Measurements from ENCODE around the gene C20orf144.
"Not testable (repeated sequence)": the region's sequence is repeated elsewhere in the genome, so short reads cannot be mapped to it uniquely, and the experiment has no call there.

C20orf144 gene

DNA sequence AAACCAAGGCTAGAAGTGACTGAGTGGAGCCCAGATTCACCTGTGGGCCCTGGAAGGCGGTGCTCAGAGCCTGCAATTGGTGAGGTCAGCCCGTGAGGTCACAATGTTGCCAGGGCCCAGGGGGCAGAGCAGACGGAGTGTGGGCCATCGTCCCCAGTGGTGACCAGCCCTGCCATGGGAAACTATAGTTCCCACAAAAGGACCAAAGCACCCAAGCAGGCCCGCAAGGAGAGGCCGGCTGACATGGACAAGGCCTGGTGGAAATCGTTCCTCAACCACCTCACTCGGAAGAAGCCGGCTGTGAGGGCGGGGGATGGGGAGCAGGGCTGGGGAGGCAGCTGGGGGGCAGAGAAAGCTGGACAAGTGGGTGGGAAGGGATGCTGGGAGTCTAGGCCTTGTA lies at the start of gene C20orf144:
C20orf144 (plus strand) TSS at position 156 of the 400 bp plus-strand sequence; CDS start at position 175, 19 bp downstream.
- FAIRE-seq (no peak), DNase-seq (ENCODE audit: low spot score) (no peak)

DNA sequence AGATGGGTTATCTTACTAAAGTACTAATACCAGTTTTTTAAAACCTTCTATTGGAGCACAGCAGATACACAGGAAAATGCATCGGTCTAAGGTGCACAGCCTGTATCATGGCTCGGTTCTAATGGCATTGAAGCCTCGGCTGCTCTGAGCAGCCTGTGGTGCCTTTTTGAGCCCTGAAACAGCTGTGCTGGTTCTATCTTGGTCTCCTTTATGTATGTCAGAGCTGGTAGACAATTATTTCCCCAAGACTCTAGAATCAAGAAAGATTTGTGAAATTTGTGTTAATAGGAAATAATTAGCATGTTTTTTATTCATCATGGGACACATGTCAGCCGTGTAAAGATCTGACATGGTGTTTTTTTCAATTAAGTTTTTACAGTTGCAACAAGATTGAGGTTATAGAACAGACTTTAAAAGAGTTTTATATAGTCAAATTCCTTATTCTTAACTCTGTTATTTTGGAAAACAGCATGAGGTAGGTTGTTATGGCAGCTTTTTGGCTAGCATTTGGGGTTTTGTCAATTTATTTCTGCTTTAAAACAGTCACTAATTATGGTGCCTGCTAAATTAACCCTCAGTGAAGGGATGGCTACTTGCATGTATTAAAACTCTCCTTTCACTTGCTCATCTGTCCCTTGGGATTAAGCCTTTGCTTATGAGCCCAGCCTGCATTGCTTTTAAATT lies 40.3 kb upstream of the C20orf144 start:
- no peak for DNase-seq (ENCODE audit: low spot score)
- no peak for FAIRE-seq

DNA sequence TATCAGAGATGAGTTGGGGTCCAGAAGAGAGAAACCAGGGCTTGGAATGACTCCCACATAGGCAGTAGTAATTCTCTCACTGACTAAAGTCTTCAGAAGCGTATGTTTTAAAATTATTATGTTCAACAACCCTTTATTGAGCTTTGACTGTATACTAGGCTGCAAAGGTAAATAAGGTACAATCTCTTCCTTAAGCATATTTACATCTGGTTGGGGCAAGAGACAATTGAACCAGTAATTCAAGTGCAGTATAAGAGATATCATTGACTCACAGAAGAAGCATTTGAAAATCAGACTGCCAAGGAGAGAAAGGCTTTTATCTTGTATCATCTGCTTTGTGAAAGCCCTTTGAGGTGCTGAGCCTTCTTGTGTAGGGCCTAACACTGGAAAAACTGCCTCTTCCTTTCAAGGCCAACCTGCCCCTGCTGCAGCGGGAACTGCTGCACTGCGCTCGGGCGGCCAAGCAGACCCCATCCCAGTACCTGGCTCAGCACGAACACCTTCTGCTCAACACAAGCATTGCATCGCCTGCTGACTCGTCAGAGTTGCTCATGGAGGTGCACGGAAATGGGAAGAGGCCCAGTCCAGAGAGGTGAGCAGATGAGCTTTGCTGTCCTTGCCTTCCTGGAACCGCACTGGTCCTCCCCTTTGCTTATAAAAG lies 39.3 kb upstream of the C20orf144 start:
- FAIRE-seq = no peak

DNA sequence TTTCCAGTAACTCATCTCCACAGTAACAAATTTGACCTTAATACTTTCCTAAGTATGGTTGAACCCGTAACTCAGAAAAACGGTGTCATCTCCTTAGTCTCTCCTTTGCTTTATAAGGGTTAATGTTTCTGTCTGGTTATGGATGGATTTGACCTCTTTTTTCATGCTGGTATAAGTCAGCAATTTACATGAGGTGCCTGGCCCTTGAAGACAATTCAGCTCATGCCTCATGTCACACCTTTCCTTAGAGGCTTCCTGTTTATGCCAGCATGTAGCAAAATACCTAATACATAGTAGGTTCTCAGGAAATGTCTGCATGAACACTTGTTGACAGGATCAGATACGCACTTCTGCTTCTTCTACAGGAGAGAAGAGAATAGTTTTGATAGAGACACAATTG lies 37.7 kb upstream of the C20orf144 start:
- DNase-seq (ENCODE audit: low spot score) (no peak), FAIRE-seq (no peak)

More for the DNA sequence above, 39.3 kb upstream of the C20orf144 start:
- no peak for DNase-seq (ENCODE audit: low spot score)

DNA sequence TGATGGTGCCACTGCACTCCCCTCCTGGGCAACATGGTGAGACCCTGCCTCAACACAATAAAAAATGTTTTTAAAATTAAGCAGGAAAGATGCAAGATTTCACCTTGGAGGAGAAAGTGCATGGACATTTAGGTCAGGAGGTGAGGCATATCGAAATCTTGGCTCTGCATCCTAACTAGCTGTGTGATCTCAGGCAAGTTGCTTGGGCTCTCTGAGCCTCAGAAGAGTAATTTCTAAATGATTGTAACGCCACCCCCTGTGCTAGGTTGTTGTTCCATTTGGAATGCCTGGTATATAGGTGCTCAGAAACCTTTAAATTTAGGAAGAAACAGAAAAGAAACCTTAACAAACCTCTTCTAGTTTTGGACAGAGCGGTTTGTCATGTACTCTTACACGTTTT lies 35.9 kb upstream of the C20orf144 start:
- FAIRE-seq (no peak), DNase-seq (ENCODE audit: low spot score) (no peak)

DNA sequence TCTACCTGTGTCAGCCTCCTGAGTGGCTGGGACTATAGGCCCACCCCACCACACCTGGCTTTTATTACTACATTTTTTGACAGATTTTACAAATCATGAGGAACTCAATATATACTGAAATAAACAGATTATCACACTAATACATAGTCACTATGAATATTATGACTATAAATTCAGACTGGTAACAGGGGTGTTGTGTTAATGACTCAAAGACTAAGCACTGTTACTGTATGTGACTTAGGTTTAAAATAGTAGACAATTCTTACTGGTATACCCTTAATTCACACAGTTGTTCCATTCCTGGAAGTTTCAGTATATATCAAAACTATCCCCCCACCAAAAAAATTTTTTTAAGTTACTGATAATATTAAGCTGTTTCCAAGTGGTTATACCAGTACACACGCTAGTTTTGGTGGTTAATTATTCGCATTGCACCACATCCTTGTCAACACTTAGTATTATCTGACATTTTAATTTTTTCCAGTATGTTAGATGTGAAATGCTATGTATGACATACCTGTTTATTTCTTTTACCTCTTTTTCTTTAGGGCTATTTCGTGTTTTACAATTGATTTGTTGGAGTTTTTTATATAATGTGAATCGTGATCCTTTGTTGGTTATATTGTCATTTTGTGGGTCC lies 34.4 kb upstream of the C20orf144 start:
- no peak for DNase-seq (ENCODE audit: low spot score)
- FAIRE-seq = no peak

DNA sequence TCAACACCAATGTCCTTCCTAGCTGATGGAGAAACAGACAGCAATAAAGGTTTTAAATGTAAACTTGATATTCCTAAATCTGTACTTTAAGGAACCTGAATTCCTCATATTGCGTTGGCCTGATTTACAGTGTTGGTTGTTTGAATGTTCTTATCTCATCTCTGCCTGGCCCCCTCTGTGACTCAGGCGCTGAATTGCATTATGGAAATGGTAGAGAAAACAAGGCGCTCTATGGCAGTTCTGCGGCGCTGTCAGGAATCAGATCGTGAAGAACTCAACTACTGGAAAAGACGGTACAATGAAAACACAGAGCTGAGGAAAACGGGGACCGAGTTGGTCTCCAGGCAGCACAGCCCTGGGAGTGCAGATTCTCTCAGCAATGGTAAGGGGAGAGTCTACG lies 32.6 kb upstream of the C20orf144 start:
- FAIRE-seq (no peak), DNase-seq (ENCODE audit: low spot score) (no peak)

DNA sequence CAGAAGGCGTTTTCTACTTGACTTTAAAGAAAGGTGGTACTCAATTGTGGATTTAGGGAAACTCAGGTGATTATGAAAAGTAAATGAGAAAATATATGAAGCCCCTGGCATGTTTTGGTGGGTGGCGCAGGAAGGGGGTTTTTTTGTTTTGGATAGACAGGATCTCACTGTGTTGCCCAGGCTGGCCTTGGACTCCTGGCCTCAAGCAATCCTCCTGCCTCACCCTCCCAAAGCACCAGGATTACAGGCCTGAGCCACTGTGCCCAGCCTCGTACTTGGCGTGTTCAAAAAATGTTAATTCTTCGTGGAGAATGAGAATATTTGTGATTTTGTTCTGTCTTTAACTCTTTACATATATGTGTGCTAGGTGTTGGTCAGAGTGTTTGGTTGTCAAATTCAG lies 32.1 kb upstream of the C20orf144 start:
- FAIRE-seq (no peak), DNase-seq (ENCODE audit: low spot score) (no peak)

DNA sequence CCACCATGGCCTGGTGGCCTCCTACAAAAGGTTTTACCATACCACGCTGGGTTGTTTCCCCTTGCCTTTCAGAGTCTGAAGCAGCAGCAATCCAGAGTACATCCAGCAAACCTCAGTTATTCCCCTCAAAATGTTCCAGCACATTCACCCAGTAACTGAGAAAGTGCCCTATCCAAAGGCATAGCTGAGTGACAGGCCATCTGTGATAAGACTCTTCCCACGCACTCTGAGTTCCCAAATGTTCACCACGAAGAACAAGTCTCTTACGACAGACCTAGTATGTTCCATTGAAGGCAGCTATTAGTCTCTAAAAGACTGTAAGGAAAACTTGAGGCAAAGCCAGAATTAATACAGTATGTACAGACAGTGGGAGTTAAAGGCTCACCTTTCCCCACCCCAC lies 31.6 kb upstream of the C20orf144 start:
- DNase-seq (ENCODE audit: low spot score) (no peak), FAIRE-seq (no peak)

DNA sequence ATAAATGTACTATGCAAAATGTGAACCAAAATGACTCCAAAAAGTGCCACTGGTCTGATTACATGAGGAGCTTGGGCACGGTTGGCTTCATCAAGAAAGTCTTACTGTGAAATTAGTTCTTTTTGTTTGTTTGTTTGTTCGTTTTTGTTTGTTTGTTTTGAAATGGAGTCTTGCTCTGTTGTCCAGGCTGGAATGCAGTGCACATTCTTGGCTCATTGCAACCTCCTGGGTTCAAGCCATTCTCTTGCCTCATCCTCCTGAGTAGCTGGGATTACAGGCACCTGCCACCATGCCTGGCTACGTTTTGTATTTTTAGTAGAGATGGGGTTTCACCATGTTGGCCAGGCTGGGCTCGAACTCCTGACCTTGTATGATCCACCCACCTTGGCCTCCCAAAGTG lies 30.2 kb upstream of the C20orf144 start:
- FAIRE-seq = not testable (repeated sequence)

DNA sequence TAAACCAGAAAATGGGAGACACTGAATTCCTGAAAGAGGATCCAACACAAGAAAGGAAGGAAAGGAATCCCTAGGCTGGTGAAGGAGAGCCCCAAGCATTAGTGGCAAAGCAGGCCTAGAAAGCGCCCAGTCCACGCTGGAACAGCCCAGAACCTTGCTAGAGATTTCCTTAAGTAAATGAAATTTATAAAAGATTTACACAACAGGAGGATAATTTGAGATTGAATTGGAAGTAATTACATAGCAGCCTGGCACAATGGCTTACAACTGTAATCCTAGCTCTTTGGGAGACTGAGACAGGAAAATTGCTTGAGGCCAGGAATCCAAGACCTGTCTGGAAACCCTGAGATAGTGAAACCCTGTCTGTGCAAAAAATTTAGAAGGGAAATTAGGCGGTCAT lies 26.8 kb upstream of the C20orf144 start:
- DNase-seq (ENCODE audit: low spot score) (no peak), FAIRE-seq (no peak)

More for the DNA sequence above, 30.2 kb upstream of the C20orf144 start:
- not testable (repeated sequence) for DNase-seq (ENCODE audit: low spot score)

DNA sequence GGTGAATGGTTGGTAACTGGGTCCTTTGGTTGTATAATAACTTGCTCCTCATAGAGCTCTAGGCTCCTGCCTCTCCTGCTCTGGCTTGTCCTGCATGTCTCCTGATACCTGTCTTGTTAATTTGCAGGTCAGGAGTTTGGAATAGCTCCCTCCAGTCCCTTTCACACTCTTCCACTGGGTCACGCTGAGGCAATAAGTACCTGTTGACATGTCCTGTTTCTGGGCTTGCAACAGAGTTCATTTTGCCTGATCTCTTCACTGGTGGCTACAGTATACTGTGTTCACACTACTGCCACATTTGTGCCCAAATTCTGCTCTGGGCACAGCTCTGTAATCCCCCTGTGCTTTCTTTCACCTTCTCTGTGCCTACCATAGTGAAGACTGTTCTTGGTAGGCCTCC lies 25.4 kb upstream of the C20orf144 start:
- no peak for FAIRE-seq
- DNase-seq (ENCODE audit: low spot score) = no peak

DNA sequence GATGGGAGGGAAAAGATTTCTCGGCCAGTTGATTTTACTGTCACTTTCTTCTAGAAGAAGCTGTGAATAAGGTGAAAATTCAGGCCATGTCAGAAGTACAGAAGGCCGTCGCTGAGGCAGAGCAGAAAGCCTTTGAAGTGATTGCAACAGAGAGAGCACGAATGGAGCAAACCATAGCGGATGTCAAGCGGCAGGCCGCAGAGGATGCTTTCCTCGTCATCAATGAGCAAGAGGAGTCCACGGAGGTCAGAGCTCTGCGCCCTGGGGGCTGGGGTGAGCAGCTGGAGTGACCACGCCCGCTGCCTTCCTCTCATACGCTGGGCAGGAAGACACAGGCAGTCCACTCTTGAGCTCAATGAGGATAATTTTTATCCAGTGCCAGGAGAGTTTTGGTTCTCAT lies 21.8 kb upstream of the C20orf144 start:
- no peak for FAIRE-seq
- no peak for DNase-seq (ENCODE audit: low spot score)

DNA sequence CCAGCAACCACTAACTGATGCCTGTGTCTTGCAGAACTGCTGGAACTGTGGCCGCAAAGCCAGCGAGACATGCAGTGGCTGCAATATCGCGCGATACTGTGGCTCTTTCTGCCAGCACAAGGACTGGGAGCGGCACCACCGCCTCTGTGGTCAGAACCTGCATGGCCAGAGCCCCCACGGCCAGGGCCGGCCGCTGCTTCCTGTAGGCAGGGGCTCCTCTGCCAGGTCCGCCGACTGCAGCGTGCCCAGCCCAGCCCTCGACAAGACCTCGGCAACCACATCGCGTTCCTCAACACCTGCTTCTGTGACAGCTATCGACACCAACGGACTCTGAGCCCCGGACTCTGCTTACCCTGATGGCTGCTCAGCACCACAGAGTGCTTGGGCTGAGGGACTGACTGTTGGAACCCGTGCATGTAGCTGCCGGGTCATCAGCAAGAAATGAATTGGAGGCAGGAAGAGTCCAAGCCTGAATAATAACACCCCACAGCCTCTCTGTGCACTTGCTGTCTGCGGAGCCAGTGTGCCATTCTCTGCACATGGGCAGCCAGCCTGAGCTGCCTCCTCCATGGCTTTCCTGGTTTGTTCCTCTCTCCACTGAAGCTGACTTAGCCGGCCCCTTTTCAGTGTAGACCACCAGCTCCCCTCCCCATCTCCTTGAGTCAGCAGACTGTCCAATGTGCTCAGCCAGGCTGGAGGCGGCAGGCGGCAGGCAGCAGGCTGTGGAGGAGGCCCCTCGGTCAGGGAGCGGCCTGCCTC lies 17.6 kb upstream of the C20orf144 start:
- FAIRE-seq = no peak

DNA sequence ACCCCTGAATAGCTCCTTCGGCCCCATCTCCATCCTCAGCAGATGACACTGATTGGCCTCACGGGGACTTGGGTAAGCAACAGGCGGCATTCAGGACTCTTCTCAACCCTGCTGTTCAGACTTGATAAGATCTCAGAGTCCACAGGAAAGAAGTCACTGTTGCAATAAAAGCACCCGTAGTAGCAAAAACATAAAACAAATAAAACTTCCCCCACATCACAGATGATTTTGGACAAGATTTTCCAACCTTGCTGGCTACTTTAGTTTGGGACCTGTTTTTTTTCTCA lies 17.1 kb upstream of the C20orf144 start:
- FAIRE-seq = no peak

More for the DNA sequence above, 17.6 kb upstream of the C20orf144 start:
- no peak for DNase-seq (ENCODE audit: low spot score)

DNA sequence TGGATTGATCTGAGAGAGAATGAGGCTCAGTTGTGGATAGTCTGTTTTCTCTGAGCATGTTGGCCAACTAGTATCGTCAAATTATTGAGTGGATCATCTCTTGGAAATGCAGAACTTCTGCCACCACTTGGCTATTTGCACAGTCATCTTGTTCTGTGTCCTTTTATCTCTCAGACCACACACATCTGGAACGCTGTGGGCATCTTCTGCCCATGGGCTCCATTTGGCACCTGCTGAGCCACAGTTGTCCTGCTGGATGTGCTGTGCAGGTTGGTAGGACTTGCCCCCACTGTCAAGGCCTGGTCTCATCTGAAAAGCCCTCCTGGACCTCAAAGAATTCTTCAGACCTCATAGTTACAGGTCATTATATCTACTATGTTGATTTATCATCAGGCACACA lies 16.7 kb upstream of the C20orf144 start:
- no peak for DNase-seq (ENCODE audit: low spot score)
- no peak for FAIRE-seq

More for the DNA sequence above, 17.1 kb upstream of the C20orf144 start:
- no peak for DNase-seq (ENCODE audit: low spot score)

DNA sequence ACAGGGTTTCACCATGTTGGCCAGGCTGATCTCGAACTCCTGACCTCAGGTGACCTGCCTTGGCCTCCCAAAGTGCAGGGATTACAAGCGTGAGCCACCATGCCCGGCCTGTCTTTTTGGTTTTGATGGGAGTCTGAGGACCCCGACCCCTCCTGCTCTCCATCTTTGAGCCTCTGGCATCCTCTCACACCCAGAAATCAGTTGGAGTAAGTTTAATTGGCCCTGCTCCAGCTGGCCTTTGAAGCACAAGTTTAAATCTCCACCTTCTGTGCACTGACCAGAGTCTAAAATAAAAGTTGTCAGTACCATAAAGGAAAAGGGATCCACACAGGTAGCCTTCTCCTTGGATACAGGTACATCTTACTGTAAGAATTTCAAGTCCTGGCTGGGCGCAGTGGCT lies 15.9 kb upstream of the C20orf144 start:
- FAIRE-seq = no peak

DNA sequence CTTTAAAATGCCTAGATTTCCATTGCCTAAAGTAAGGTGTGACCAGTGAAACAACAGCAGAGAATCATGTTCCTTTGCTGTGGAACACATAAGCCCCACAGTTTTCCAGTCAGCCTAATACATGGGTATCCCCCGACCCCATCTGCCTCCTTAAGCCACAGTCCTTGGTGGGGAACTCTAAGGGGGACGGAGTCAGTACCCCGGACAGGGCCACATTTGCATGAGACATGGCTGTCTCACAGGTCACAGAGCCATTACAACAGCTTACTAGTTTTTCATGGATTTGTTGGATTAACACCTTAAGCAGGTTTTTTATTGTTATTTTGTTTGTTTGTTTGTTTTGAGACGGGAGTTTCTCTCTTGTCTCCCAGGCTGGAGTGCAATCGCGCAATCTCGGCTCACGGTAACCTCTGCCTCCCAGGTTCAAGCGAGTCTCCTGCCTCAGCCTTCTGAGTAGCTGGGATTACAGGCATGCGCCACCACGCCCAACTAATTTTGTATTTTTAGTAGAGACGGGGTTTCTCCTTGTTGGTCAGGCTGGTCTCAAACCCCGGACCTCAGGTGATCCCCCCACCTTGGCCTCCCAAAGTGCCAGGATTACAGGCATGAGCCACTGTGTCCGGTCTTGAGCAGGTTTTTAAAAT lies 15.0 kb upstream of the C20orf144 start:
- DNase-seq (ENCODE audit: low spot score); FAIRE-seq: not testable (repeated sequence)

More for the DNA sequence above, 15.9 kb upstream of the C20orf144 start:
- DNase-seq (ENCODE audit: low spot score) = no peak

DNA sequence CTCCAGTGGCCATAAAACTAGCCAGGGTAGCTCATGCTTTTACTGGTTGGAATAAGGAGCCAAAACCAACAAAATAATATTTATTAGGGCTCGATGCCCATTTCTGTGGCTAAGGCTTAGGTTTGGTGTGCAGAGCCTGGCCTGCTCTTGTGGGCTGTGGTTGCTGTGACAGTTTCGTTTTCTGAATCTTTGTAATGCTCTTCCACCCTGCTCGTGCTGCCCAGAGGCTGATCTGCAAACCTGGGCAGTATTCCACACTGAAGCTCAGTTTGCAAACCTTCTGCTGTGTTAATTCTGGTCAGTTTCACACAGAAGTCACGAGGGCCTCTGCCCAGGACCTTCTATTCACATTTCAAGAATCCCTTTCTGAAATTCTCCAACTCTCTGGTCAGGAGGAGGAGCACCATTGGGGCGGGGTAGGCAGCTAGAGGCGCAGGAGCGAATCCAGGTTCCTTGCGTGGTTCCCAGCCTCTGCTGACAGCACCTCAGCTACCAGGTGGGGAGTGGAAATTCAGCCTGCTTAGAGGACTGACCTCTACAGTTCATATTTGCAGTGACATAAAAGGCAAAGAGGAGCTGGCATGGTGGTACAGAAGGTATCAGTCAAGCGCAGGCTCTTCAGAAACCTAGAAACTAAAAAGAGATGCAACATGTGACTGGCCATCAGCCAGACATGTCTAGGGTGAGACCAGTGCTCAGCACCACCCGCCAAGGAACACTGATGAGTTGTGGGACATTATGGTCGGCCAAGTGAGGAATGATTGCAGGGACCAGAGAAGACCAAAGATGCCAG lies 14.3 kb upstream of the C20orf144 start:
- DNase-seq (ENCODE audit: low spot score) (no peak), FAIRE-seq (no peak)

DNA sequence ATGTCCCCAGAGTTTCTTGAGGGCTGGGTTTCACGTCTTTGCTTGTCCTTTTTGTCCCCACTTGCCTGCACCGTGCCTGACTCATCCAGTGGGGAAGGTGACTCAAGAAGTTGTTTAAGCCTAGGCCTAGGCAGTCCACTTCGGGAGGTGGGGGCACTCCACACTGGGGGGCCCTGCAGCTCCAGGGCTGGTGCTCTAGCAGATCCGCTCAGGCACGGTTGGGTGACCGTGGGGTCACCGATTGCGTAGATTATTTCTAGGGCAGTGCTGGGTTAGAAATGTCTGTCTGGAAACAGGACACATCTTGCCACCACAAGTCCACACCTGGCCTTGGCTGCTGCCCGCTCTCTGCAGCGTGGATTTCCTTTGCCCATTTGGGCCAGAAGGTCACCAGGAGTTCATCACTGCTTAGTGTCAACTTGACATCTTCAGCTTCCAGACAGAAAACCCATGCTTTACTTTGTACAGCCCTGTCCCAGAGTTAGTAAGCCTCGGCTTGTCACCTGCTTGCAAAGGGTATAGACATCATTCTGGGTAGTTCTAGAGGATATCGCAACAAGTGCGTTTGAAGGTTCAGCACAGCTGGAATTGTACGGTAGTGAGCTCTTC lies 13.6 kb upstream of the C20orf144 start:
- DNase-seq (ENCODE audit: low spot score) (peak; percentile 24), FAIRE-seq (no peak)
